ENCODE results near the gene KPRP.

Gene KPRP, protein sequence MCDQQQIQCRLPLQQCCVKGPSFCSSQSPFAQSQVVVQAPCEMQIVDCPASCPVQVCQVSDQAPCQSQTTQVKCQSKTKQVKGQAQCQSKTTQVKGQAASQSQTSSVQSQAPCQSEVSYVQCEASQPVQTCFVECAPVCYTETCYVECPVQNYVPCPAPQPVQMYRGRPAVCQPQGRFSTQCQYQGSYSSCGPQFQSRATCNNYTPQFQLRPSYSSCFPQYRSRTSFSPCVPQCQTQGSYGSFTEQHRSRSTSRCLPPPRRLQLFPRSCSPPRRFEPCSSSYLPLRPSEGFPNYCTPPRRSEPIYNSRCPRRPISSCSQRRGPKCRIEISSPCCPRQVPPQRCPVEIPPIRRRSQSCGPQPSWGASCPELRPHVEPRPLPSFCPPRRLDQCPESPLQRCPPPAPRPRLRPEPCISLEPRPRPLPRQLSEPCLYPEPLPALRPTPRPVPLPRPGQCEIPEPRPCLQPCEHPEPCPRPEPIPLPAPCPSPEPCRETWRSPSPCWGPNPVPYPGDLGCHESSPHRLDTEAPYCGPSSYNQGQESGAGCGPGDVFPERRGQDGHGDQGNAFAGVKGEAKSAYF

DNA sequence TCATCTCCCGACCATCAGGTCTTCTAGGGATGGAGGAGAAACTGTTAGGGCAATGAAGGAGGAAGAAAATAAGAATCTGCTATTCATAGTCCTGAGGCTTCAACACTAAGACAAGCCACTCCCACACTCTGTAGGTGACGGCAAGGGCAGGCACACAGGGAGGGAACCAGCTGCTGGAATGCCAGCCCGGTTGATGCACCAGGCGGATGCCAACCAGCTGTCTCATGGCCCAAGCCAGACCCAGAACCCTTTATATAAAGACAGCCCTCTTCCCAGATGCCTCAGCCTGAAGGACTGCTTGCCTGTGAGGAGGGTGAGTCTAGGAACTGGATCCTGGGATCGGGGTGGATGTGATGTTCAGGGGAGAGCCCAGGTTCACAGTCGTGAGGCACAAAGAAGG lies at the start of gene KPRP:
Gene KPRP, plus strand, starts transcription at position 279 of the 400 bp plus-strand sequence. CDS start 1,564 bp downstream, outside the sequence.
- H3K27me3 Mint-ChIP-seq (ENCODE audit: low read depth) = peaks cover 2% of the 10 kb centered on the region
- no peak within 1 kb of the TSS for H3K27ac Mint-ChIP-seq
- no peak within 1 kb of the TSS for H3K4me3 Mint-ChIP-seq
- no peak for DNase-seq (ENCODE audit: low spot score)
- H3K9me3 Mint-ChIP-seq = no peaks in the 10 kb centered on the region
- no peaks in the 10 kb centered on the region for H3K36me3 Mint-ChIP-seq (ENCODE audit: low read depth)
- H3K4me1 Mint-ChIP-seq (ENCODE audit: low read depth) = no peaks in the 10 kb centered on the region

DNA sequence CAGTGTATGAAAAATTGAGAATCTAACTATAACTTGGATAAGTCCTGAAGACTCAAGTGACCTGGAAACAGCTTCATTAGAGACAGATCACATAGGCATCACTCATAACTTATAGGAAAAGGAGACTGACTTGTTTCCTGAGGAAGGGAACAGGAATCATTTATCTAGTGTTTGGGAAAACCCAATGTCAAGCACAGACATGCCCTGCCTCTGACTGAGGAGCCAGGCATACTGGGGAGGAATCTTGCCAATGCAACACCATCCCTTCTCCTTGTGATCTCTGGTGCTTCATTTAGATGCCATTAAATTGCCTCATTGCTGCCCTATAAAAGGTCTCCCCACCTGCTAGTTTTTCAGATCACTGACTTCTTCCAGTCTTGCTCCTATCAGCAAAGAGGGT lies 39.6 kb upstream of the KPRP start:
- no peak overlapping the region for H3K27ac Mint-ChIP-seq
- H3K4me1 Mint-ChIP-seq (ENCODE audit: low read depth) = no peaks in the 10 kb centered on the region
- DNase-seq (ENCODE audit: low spot score) = no peak
- H3K36me3 Mint-ChIP-seq (ENCODE audit: low read depth) = no peaks in the 10 kb centered on the region
- no peak overlapping the region for H3K4me3 Mint-ChIP-seq
- no peaks in the 10 kb centered on the region for H3K9me3 Mint-ChIP-seq
- H3K27me3 Mint-ChIP-seq (ENCODE audit: low read depth) = no peaks in the 10 kb centered on the region

DNA sequence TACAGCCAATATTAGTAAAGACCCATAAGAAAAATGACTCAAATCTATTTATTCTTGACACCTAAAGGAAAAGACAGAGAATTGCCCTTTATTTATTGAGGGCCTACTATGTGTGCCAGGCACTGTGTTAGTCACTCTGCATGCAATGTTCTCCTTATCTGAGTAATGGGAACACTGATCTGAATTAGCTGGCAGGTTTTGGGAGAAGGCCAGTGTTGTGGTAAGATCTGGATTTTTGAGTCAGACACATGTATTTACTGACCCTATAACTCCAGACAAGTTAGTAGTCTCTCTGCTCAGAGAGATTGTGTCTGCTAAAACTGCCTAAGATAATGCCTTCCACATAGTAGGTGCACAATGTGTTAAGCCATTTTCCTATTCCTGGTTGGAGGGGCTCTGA lies 32.6 kb upstream of the KPRP start:
- H3K27me3 Mint-ChIP-seq (ENCODE audit: low read depth) = peaks cover 2% of the 10 kb centered on the region

DNA sequence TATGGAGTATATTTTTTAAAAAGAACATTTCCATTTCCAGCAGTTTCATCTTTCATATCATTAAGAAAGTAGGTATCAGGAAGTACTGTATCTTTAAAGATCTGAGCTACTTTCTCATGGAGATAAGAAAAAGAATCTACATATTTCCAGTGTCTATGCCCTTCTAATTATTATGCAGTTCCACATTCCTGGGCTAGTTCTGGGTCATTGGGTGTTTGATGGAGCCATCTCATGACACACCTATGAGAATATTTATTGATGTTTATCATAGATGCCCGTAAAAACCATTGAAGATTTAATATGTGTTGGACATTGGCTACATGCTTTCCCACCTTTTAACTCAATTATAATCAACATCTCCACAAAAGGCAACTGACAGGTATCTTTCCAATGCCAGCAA lies 28.8 kb upstream of the KPRP start:
- no peak for DNase-seq (ENCODE audit: low spot score)
- no peaks in the 10 kb centered on the region for H3K9me3 Mint-ChIP-seq
- no peaks in the 10 kb centered on the region for H3K36me3 Mint-ChIP-seq (ENCODE audit: low read depth)
- H3K27ac Mint-ChIP-seq = no peak overlapping the region
- H3K4me3 Mint-ChIP-seq = no peak overlapping the region
- no peaks in the 10 kb centered on the region for H3K4me1 Mint-ChIP-seq (ENCODE audit: low read depth)
- H3K27me3 Mint-ChIP-seq (ENCODE audit: low read depth) = peaks cover 2% of the 10 kb centered on the region

More for the DNA sequence above, 32.6 kb upstream of the KPRP start:
- Mint-ChIP-seq H3K9me3 (no peaks in the 10 kb centered on the region), H3K4me3 (no peak overlapping the region), H3K4me1 (ENCODE audit: low read depth) (no peaks in the 10 kb centered on the region), H3K27ac (no peak overlapping the region), H3K36me3 (ENCODE audit: low read depth) (no peaks in the 10 kb centered on the region)
- DNase-seq (ENCODE audit: low spot score) = no peak

DNA sequence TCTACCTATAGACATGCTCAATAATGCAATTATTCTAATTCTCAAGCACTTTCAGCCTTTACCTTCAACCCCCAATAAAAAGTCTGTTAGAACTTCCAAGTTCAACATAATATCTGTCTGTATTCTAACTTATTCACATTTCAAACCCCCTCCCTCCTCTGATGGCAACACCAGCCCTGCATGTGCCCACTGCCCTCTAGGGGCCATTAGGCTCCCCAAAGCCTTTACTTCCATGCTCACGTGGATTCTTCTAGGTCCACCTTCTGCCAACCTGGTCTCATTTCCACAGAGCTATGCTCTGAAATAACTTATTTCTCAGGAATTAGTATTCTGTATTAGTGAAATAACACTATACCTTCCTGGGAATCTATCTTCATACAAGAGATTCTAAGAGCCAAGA lies 22.2 kb upstream of the KPRP start:
- Mint-ChIP-seq H3K27me3 (ENCODE audit: low read depth) (peaks cover 2% of the 10 kb centered on the region), H3K4me3 (no peak overlapping the region), H3K4me1 (ENCODE audit: low read depth) (no peaks in the 10 kb centered on the region), H3K27ac (no peak overlapping the region), H3K9me3 (no peaks in the 10 kb centered on the region), H3K36me3 (ENCODE audit: low read depth) (no peaks in the 10 kb centered on the region)
- no peak for DNase-seq (ENCODE audit: low spot score)

DNA sequence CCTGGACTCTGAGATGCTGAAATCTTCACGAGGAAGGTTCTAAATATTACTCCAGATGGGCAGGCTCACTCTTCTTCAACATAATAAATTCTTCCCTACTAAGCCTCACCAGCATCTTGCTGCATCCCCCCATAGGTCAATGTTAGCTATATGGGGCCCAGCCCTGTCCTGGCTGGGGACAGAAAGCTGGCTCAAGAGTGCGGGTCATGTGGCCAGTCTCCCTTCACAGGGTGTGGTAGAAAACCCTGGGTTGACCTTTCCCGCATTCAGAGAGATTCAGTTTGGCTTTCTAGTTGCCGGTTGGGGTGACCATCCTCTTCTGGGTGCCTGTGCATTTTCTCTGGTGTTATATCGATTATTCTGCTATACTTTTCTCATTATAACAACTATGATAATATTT lies 19.8 kb upstream of the KPRP start:
- no peaks in the 10 kb centered on the region for H3K4me1 Mint-ChIP-seq (ENCODE audit: low read depth)
- H3K4me3 Mint-ChIP-seq = no peak overlapping the region
- no peaks in the 10 kb centered on the region for H3K36me3 Mint-ChIP-seq (ENCODE audit: low read depth)
- no peak for DNase-seq (ENCODE audit: low spot score)
- no peak overlapping the region for H3K27ac Mint-ChIP-seq
- H3K9me3 Mint-ChIP-seq = no peaks in the 10 kb centered on the region
- peaks cover 2% of the 10 kb centered on the region for H3K27me3 Mint-ChIP-seq (ENCODE audit: low read depth)

DNA sequence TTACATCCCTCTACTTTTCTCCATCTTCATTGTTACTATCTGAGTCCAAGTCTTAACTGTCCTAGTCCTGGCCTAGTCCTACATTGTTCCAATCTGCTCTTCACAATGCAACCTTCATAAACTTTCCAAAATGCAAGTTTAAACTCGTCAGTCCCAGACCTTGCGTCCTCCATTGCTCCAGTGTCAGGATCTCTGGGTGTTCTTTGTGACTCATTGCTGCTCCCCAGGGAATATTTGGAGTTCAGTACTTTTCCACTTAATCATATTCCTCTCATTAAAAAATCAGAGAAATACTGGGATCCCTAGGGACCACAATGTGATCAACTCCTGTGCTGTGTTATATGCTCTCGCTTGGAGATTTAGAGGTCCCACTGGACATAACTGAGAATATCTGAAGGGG lies 18.0 kb upstream of the KPRP start:
- H3K9me3 Mint-ChIP-seq = no peaks in the 10 kb centered on the region
- DNase-seq (ENCODE audit: low spot score) = no peak
- H3K27ac Mint-ChIP-seq = no peak overlapping the region
- no peaks in the 10 kb centered on the region for H3K4me1 Mint-ChIP-seq (ENCODE audit: low read depth)
- H3K27me3 Mint-ChIP-seq (ENCODE audit: low read depth) = peaks cover 2% of the 10 kb centered on the region
- H3K4me3 Mint-ChIP-seq = no peak overlapping the region
- H3K36me3 Mint-ChIP-seq (ENCODE audit: low read depth) = no peaks in the 10 kb centered on the region

DNA sequence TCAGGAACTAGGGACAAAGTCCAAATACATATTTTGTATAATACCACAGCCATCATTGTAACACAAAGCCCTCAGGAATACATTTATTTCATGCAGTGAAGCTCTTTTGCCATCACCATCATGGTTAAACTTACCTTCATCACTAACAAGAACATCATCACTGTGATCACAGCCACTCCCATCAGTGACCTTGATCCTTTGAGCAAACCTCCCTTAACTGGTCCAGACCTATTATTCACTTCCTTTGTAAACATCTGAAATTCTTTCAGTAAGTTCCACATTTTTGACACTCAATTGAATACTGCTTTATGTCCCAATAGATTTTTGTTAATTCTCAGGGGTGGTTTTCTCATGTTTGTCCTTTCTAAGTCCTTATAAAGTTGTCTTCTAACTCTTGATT lies 16.2 kb upstream of the KPRP start:
- Mint-ChIP-seq H3K36me3 (ENCODE audit: low read depth) (no peaks in the 10 kb centered on the region), H3K4me3 (no peak overlapping the region), H3K9me3 (no peaks in the 10 kb centered on the region), H3K4me1 (ENCODE audit: low read depth) (no peaks in the 10 kb centered on the region), H3K27ac (no peak overlapping the region), H3K27me3 (ENCODE audit: low read depth) (peaks cover 2% of the 10 kb centered on the region)
- DNase-seq (ENCODE audit: low spot score) = no peak

DNA sequence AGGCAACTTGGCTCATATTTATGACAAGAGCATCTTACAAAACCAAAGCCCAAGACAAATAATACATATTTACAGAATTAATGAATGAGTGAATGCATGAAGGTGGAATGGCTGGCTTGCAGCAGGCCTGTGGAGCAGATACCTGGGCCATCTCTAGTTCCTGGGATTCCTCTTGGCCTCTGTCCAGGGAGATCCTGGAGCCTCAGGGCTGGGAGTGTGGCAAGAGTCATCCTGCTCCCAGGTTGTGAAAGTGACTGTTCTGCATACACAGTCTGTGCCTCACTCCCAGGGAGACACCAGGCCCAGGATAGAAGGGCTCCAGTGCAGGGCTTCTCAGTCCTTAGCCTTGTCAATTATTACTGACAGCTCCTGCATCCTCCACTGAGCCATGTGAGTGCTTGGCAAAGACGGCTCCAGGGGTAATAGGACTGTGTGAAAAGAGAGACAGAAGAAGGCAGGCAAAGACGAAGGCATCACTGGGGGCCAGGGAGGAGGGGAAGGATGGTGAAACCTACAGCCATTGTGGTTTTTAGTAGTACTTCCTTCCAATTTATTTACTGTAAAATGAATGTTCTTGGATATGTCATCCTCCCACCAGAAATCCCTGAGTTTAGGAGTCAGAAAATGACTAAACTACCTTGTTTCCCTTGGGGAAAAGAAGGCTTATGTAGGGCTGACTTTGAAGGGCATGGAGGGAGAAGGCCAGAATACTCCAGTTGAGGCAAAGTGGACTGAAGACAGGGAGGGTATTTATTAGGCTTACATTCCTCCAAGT lies 14.3 kb upstream of the KPRP start:
- Mint-ChIP-seq H3K9me3 (no peaks in the 10 kb centered on the region), H3K27me3 (ENCODE audit: low read depth) (no peaks in the 10 kb centered on the region), H3K4me3 (no peak overlapping the region), H3K36me3 (ENCODE audit: low read depth) (no peaks in the 10 kb centered on the region), H3K27ac (no peak overlapping the region), H3K4me1 (ENCODE audit: low read depth) (no peaks in the 10 kb centered on the region)
- DNase-seq (ENCODE audit: low spot score) = no peak

DNA sequence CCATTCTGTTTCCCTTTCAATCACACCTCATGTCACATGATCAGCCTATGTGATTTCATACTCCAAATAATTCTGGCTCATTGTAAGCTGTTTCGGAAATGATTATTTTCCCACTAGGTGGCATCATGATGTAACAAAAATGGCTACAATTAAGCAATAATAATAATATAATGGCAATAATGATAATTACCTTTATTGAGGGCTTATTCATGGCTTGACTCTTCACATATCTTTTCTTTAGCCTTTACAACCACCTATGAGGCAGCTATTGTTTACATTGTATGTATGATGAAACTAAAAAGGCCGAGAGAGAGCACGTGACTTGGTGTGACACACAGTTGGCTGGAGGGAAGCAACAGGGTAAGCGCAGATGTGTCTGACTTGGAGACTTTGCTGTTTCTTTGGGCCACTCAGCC lies 12.5 kb upstream of the KPRP start:
- Mint-ChIP-seq H3K27ac (no peak overlapping the region), H3K36me3 (ENCODE audit: low read depth) (no peaks in the 10 kb centered on the region), H3K4me1 (ENCODE audit: low read depth) (no peaks in the 10 kb centered on the region), H3K27me3 (ENCODE audit: low read depth) (no peaks in the 10 kb centered on the region), H3K4me3 (no peak overlapping the region), H3K9me3 (no peaks in the 10 kb centered on the region)
- no peak for DNase-seq (ENCODE audit: low spot score)

DNA sequence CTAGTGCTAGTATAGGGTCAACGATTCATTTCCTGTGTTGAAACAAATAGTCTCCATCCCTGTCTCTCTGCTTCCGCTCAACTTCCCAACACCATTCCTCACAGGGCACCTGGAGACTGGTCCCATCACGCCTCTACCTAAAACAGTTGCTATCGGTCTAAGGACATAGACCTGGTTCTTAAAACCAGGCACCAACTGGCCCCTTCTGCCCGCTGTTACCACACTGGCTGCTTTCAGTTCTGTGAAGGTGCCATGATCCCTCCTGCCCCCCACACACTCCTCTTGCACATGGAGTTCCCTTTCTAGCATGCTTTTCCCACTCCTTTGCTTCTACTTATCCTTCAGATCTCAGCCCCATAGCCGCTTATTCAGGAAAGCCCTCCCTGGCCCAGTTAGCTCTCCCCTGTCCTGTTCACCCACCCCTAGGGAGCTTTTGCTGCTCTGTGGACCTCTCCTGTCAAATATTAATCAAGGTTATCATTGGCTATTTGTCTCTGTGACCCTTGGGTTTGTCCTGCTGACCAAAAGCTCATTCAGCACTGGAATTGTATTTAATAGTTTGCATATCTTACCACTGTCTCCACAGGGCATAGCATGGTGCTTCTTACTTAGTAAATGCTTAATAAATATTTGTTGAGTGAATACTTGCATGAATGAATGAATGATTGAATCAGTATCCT lies 11.9 kb upstream of the KPRP start:
- H3K9me3 Mint-ChIP-seq = no peaks in the 10 kb centered on the region
- no peak for DNase-seq (ENCODE audit: low spot score)
- no peaks in the 10 kb centered on the region for H3K4me1 Mint-ChIP-seq (ENCODE audit: low read depth)
- H3K27ac Mint-ChIP-seq = no peak overlapping the region
- H3K36me3 Mint-ChIP-seq (ENCODE audit: low read depth) = no peaks in the 10 kb centered on the region
- H3K4me3 Mint-ChIP-seq = no peak overlapping the region
- H3K27me3 Mint-ChIP-seq (ENCODE audit: low read depth) = peaks cover 6% of the 10 kb centered on the region

DNA sequence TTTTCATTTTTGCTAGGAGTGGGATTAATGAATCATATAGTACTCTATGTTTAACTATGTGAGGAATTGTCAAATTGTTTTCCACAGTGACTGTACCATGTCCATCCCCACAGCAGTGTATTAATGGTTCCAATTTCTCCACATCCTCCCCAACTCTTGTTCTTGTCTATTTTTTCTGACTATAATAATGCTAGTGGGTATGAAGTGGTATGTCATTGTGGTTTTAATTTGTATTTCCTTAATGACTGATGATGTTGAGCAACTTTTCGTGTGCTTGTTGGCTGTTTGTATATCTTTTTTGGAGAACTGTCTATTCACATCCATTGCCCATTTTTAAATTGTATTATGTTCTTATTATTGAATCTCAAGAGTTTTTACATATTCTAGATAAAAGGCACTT lies 10.0 kb upstream of the KPRP start:
- no peak for DNase-seq (ENCODE audit: low spot score)
- Mint-ChIP-seq H3K9me3 (no peaks in the 10 kb centered on the region), H3K4me3 (no peak overlapping the region), H3K36me3 (ENCODE audit: low read depth) (no peaks in the 10 kb centered on the region), H3K27me3 (ENCODE audit: low read depth) (peaks cover 11% of the 10 kb centered on the region), H3K4me1 (ENCODE audit: low read depth) (no peaks in the 10 kb centered on the region), H3K27ac (no peak overlapping the region)

DNA sequence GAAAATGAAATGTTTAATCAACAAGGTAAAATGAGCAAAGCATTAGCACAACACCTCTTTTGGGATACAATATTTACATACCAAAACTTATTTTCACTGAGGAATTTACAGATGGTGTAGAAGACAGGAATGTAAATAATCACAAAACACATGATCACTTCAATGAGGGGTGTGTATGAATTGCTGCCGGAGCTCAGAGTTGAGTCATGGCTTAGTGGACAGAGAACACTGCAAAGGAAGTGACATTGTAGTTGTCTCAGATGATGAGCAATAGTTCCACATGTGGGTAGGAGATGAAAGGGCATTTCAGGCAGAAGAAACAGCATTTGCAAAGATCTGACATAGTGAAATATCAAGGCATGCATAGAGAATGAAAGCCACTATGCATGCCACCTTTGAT lies 5.6 kb upstream of the KPRP start:
- Mint-ChIP-seq H3K4me3 (no peak overlapping the region), H3K27ac (no peak overlapping the region), H3K27me3 (ENCODE audit: low read depth) (peaks cover 13% of the 10 kb centered on the region), H3K4me1 (ENCODE audit: low read depth) (no peaks in the 10 kb centered on the region), H3K9me3 (no peaks in the 10 kb centered on the region), H3K36me3 (ENCODE audit: low read depth) (no peaks in the 10 kb centered on the region)
- no peak for DNase-seq (ENCODE audit: low spot score)

DNA sequence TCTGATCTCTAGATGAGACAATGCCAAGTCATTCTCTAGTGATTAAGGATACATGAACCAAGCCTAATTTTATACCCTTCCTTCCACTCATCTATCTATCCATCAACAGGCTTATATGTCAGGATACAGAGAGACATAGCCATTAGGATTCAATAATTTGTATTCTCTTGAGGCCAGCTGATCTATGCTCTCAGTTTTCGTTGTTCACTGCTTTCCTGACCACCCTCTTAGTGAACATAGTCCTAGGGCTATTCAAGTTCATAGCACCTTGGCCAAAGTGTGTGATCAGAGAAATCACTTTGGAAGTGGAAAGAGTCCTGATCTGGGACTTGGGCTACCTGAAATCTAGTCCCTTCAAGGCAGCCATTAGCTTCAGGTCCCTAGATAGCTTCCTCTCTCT lies 4.2 kb upstream of the KPRP start:
- Mint-ChIP-seq H3K36me3 (ENCODE audit: low read depth) (no peaks in the 10 kb centered on the region), H3K4me1 (ENCODE audit: low read depth) (no peaks in the 10 kb centered on the region), H3K9me3 (no peaks in the 10 kb centered on the region), H3K27me3 (ENCODE audit: low read depth) (peaks cover 13% of the 10 kb centered on the region), H3K27ac (no peak overlapping the region), H3K4me3 (no peak overlapping the region)
- no peak for DNase-seq (ENCODE audit: low spot score)
